ENCODE data around the gene IFT25.

DNA sequence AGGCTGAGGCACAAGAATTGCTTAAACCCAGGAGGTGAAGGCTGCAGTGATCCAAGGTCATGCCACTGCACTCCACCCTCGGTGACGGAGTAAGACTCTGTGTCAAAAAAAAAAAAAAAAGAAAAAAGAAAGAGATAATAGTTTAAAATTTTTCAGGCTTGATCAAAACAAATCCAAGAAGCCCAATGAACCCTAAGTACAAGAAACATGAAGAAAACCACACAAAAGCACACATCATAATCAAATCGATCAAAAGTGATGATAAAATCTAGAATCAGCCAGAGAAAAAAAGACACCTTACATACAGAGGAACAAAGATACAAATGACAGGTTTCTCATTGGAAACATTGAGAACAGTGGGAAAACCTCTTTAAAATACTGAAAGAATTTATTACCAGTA is 41.0 kb upstream of the IFT25 start:
- TF ChIP-seq EP300 (IDR thresholded peaks at IDR 0.05; ENCODE audit: borderline replicate concordance), result no peak
- TF ChIP-seq, protein P1, sequence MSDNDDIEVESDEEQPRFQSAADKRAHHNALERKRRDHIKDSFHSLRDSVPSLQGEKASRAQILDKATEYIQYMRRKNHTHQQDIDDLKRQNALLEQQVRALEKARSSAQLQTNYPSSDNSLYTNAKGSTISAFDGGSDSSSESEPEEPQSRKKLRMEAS (IDR thresholded peaks at IDR 0.05), result no peak
- no peak for TF ChIP-seq NFIC (IDR thresholded peaks at IDR 0.05)
- no peak for TF ChIP-seq TAF1 (IDR thresholded peaks at IDR 0.05; ENCODE audit: low read depth)
- no peak for TF ChIP-seq TCF12 (IDR thresholded peaks at IDR 0.05; ENCODE audit: low read depth)
- TF ChIP-seq, protein P2, sequence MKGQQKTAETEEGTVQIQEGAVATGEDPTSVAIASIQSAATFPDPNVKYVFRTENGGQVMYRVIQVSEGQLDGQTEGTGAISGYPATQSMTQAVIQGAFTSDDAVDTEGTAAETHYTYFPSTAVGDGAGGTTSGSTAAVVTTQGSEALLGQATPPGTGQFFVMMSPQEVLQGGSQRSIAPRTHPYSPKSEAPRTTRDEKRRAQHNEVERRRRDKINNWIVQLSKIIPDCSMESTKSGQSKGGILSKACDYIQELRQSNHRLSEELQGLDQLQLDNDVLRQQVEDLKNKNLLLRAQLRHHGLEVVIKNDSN (IDR thresholded peaks at IDR 0.05), result no peak
- TF ChIP-seq YY1 (IDR thresholded peaks at IDR 0.05; ENCODE audit: low read depth), result no peak
- TF ChIP-seq, protein P3, sequence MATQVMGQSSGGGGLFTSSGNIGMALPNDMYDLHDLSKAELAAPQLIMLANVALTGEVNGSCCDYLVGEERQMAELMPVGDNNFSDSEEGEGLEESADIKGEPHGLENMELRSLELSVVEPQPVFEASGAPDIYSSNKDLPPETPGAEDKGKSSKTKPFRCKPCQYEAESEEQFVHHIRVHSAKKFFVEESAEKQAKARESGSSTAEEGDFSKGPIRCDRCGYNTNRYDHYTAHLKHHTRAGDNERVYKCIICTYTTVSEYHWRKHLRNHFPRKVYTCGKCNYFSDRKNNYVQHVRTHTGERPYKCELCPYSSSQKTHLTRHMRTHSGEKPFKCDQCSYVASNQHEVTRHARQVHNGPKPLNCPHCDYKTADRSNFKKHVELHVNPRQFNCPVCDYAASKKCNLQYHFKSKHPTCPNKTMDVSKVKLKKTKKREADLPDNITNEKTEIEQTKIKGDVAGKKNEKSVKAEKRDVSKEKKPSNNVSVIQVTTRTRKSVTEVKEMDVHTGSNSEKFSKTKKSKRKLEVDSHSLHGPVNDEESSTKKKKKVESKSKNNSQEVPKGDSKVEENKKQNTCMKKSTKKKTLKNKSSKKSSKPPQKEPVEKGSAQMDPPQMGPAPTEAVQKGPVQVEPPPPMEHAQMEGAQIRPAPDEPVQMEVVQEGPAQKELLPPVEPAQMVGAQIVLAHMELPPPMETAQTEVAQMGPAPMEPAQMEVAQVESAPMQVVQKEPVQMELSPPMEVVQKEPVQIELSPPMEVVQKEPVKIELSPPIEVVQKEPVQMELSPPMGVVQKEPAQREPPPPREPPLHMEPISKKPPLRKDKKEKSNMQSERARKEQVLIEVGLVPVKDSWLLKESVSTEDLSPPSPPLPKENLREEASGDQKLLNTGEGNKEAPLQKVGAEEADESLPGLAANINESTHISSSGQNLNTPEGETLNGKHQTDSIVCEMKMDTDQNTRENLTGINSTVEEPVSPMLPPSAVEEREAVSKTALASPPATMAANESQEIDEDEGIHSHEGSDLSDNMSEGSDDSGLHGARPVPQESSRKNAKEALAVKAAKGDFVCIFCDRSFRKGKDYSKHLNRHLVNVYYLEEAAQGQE (IDR thresholded peaks at IDR 0.05; ENCODE audit: low read depth), result no peak
- TF ChIP-seq RAD21 (IDR thresholded peaks at IDR 0.05; ENCODE audit: low read depth), result no peak
- no peak for TF ChIP-seq CREB1 (IDR thresholded peaks at IDR 0.05; ENCODE audit: low read depth)
- TF ChIP-seq CEBPB (IDR thresholded peaks at IDR 0.05), result no peak
- TF ChIP-seq TEAD4 (IDR thresholded peaks at IDR 0.05), result no peak
